ENCODE measurements around the gene THOP1. TPM values are rescaled to one million over a fixed set of nuclear protein-coding genes. Genes with fewer than 3 reads are reported as not detected.

THOP1 gene
- total RNA-seq, 1 donor from 2014 or later = 178 TPM

GRCh38 chr19:2827840-2828489 lies 42.7 kb downstream of the THOP1 start:
- no peak for DNase-seq (ENCODE audit: low spot score)
- Mint-ChIP-seq H3K27me3 (ENCODE audit: low read depth) (no peaks in the 10 kb centered on the region), H3K36me3 (ENCODE audit: low read depth) (peaks cover 40% of the 10 kb centered on the region), H3K4me1 (ENCODE audit: low read depth) (no peaks in the 10 kb centered on the region), H3K4me3 (ENCODE audit: low read depth) (no peak overlapping the region), H3K9me3 (peaks cover 47% of the 10 kb centered on the region), H3K27ac (no peak overlapping the region)
- intact Hi-C loops (cut with micrococcal nuclease) = no loop called here

DNA sequence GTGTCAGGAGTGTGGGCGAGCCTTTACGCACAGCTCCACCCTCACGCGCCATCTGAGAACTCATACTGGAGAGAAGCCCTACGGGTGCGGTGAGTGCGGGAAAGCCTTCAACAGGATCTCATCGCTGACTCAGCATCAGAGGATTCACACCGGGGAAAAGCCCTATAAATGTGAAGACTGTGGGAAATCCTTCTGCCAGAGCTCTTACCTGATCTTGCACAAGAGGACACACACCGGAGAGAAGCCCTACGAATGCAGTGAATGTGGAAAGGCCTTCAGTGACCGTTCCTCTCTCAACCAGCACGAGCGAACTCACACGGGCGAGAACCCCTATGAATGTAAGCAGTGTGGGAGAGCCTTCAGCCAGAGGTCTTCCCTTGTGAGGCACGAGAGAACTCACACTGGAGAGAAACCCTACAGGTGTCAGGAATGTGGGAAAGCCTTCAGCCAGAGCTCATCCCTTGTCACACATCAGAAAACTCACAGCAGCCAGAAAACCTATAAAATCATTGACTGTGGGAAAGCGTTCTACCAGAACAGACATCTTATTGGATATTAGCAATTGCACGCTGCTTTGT lies 49.1 kb downstream of the THOP1 start:
- intact Hi-C loops (cut with micrococcal nuclease) = no loop called here
- Mint-ChIP-seq H3K9me3 (peaks cover 59% of the 10 kb centered on the region), H3K27ac (no peak overlapping the region), H3K4me1 (ENCODE audit: low read depth) (no peaks in the 10 kb centered on the region), H3K27me3 (ENCODE audit: low read depth) (no peaks in the 10 kb centered on the region), H3K4me3 (ENCODE audit: low read depth) (no peak overlapping the region), H3K36me3 (ENCODE audit: low read depth) (peaks cover 41% of the 10 kb centered on the region)
- DNase-seq (ENCODE audit: low spot score) = no peak

DNA sequence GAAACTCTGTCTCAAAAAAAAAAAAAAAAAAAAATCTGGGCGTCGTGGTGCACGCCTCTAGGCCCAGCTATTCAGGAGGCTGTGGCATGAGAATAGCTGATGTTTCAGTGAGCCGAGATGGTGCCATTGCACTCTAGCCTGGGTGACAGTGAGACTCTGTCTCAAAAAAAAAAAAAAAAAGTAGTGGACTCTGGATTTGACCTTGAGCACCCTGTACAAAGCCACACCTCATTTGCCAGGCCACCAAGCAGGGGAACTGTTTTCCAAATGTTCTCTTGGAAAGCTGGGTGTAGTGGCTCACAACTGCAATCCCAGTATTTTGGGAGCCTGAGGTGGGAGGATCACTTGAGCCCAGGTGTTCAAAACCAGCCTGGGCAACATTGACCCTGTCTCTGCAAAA lies 52.1 kb downstream of the THOP1 start:
- DNase-seq (ENCODE audit: low spot score) = no peak
- Mint-ChIP-seq H3K36me3 (ENCODE audit: low read depth) (peaks cover 34% of the 10 kb centered on the region), H3K27ac (no peak overlapping the region), H3K4me1 (ENCODE audit: low read depth) (no peaks in the 10 kb centered on the region), H3K4me3 (ENCODE audit: low read depth) (no peak overlapping the region), H3K27me3 (ENCODE audit: low read depth) (peaks cover 3% of the 10 kb centered on the region), H3K9me3 (peaks cover 48% of the 10 kb centered on the region)
- intact Hi-C loops (cut with micrococcal nuclease) = no loop called here

- H3K27me3 Mint-ChIP-seq (ENCODE audit: low read depth) = peaks cover 7% of the 10 kb centered on the region
- peak within 1 kb of the TSS; percentile 80 for H3K4me3 Mint-ChIP-seq (ENCODE audit: low read depth)
- peaks cover 25% of the 10 kb centered on the region for H3K9me3 Mint-ChIP-seq
- H3K27ac Mint-ChIP-seq = peak within 1 kb of the TSS; percentile 49
- H3K36me3 Mint-ChIP-seq (ENCODE audit: low read depth) = peaks cover 11% of the 10 kb centered on the region
- no peaks in the 10 kb centered on the region for H3K4me1 Mint-ChIP-seq (ENCODE audit: low read depth)
- intact Hi-C loops (cut with micrococcal nuclease) = no loop called here
- DNase-seq (ENCODE audit: low spot score) = peak; percentile 88
These were observed 55.8 kb downstream of the THOP1 start, which contains the start of gene ZNF555 for GRCh38 chr19:2840794-2841791. ZNF555 (plus strand) TSS chr19:2841475; CDS start chr19:2841573, 98 bp downstream.

- Mint-ChIP-seq H3K36me3 (ENCODE audit: low read depth) (peaks cover 2% of the 10 kb centered on the region), H3K27me3 (ENCODE audit: low read depth) (peaks cover 7% of the 10 kb centered on the region), H3K9me3 (peaks cover 22% of the 10 kb centered on the region), H3K4me3 (ENCODE audit: low read depth) (peak overlapping the region; percentile 49), H3K27ac (no peak overlapping the region), H3K4me1 (ENCODE audit: low read depth) (no peaks in the 10 kb centered on the region)
- intact Hi-C loops (cut with micrococcal nuclease) = no loop called here
- no peak for DNase-seq (ENCODE audit: low spot score)
These were observed 56.7 kb downstream of the THOP1 start for GRCh38 chr19:2841855-2842574.

- no peak for DNase-seq (ENCODE audit: low spot score)
- Mint-ChIP-seq H3K4me1 (ENCODE audit: low read depth) (no peaks in the 10 kb centered on the region), H3K36me3 (ENCODE audit: low read depth) (peaks cover 3% of the 10 kb centered on the region), H3K4me3 (ENCODE audit: low read depth) (no peak overlapping the region), H3K9me3 (peaks cover 24% of the 10 kb centered on the region), H3K27me3 (ENCODE audit: low read depth) (peaks cover 7% of the 10 kb centered on the region), H3K27ac (no peak overlapping the region)
- intact Hi-C loops (cut with micrococcal nuclease) = no loop called here
These were observed 59.8 kb downstream of the THOP1 start for GRCh38 chr19:2845107-2845506.

- Mint-ChIP-seq H3K4me3 (ENCODE audit: low read depth) (no peak overlapping the region), H3K4me1 (ENCODE audit: low read depth) (no peaks in the 10 kb centered on the region), H3K27ac (no peak overlapping the region), H3K9me3 (peaks cover 34% of the 10 kb centered on the region), H3K27me3 (ENCODE audit: low read depth) (peaks cover 7% of the 10 kb centered on the region), H3K36me3 (ENCODE audit: low read depth) (peaks cover 13% of the 10 kb centered on the region)
- intact Hi-C loops (cut with micrococcal nuclease) = no loop called here
- no peak for DNase-seq (ENCODE audit: low spot score)
These were observed 61.0 kb downstream of the THOP1 start for GRCh38 chr19:2846180-2846894.

DNA sequence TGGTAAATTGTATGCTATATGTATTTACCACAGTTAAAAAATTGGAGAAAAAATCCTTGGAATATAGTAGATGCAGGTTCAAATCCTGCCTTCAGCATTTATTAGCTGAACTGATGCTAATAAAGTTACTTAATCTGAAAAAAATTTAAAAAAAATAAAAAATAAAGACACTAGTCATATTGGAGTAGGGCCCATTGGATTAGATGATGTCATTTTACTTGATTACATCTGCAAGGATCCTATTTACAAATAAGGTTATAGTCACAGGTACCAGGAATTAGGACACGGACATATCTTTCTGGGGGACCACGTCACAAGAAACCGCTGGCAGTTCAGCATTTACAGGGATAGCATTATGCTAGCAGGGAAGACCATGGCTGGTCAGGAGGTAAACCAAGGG lies 62.2 kb downstream of the THOP1 start:
- DNase-seq (ENCODE audit: low spot score) = no peak
- Mint-ChIP-seq H3K9me3 (peaks cover 46% of the 10 kb centered on the region), H3K4me1 (ENCODE audit: low read depth) (no peaks in the 10 kb centered on the region), H3K36me3 (ENCODE audit: low read depth) (peaks cover 24% of the 10 kb centered on the region), H3K27ac (no peak overlapping the region), H3K4me3 (ENCODE audit: low read depth) (no peak overlapping the region), H3K27me3 (ENCODE audit: low read depth) (peaks cover 3% of the 10 kb centered on the region)
- intact Hi-C loops (cut with micrococcal nuclease) = no loop called here

GRCh38 chr19:2848616-2849015 lies 63.3 kb downstream of the THOP1 start:
- no peaks in the 10 kb centered on the region for H3K27me3 Mint-ChIP-seq (ENCODE audit: low read depth)
- H3K4me1 Mint-ChIP-seq (ENCODE audit: low read depth) = no peaks in the 10 kb centered on the region
- H3K9me3 Mint-ChIP-seq = peaks cover 57% of the 10 kb centered on the region
- DNase-seq (ENCODE audit: low spot score) = no peak
- no peak overlapping the region for H3K4me3 Mint-ChIP-seq (ENCODE audit: low read depth)
- H3K36me3 Mint-ChIP-seq (ENCODE audit: low read depth) = peaks cover 36% of the 10 kb centered on the region
- H3K27ac Mint-ChIP-seq = no peak overlapping the region
- intact Hi-C loops (cut with micrococcal nuclease) = no loop called here

- Mint-ChIP-seq H3K27ac (no peak overlapping the region), H3K9me3 (peaks cover 66% of the 10 kb centered on the region), H3K36me3 (ENCODE audit: low read depth) (peaks cover 45% of the 10 kb centered on the region), H3K4me1 (ENCODE audit: low read depth) (no peaks in the 10 kb centered on the region), H3K4me3 (ENCODE audit: low read depth) (no peak overlapping the region), H3K27me3 (ENCODE audit: low read depth) (no peaks in the 10 kb centered on the region)
- intact Hi-C loops (cut with micrococcal nuclease) = no loop called here
- no peak for DNase-seq (ENCODE audit: low spot score)
These were observed 65.1 kb downstream of the THOP1 start for GRCh38 chr19:2850256-2850925.

GRCh38 chr19:2852598-2852997 lies 67.3 kb downstream of the THOP1 start:
- no peaks in the 10 kb centered on the region for H3K27me3 Mint-ChIP-seq (ENCODE audit: low read depth)
- peaks cover 64% of the 10 kb centered on the region for H3K9me3 Mint-ChIP-seq
- DNase-seq (ENCODE audit: low spot score) = no peak
- peaks cover 2% of the 10 kb centered on the region for H3K4me1 Mint-ChIP-seq (ENCODE audit: low read depth)
- H3K27ac Mint-ChIP-seq = no peak overlapping the region
- H3K36me3 Mint-ChIP-seq (ENCODE audit: low read depth) = peaks cover 45% of the 10 kb centered on the region
- intact Hi-C loops (cut with micrococcal nuclease) = no loop called here
- H3K4me3 Mint-ChIP-seq (ENCODE audit: low read depth) = no peak overlapping the region

All from activated T-helper 2 cell treated with anti-CD3 and anti-CD28 coated beads, Interferon-gamma antibody, Interleukin-2, Interleukin-4, amounts not matched to agents 10 μg/mL and 5 μg/mL and 100 μg/mL, durations not matched to agents 14 hours and 24 hours and 36 hours (primary cell).